ENCODE results near the gene PRKAG2.

PRKAG2 gene

GRCh38 chr7:151549644-151550043 lies 327.3 kb downstream of the PRKAG2 start:
- DNase-seq: no peak
- Histone ChIP-seq H3K36me3 (no peaks in the 10 kb centered on the region), H3K9me3 (no peaks in the 10 kb centered on the region), H3K27me3 (peaks cover 10% of the 10 kb centered on the region), H3K4me3 (ENCODE audit: low read depth, low read length) (no peak overlapping the region), H3K4me1 (no peaks in the 10 kb centered on the region)
- TF ChIP-seq CTCF (IDR thresholded peaks at IDR 0.05; ENCODE audit: low read depth, low read length): no peak

DNA sequence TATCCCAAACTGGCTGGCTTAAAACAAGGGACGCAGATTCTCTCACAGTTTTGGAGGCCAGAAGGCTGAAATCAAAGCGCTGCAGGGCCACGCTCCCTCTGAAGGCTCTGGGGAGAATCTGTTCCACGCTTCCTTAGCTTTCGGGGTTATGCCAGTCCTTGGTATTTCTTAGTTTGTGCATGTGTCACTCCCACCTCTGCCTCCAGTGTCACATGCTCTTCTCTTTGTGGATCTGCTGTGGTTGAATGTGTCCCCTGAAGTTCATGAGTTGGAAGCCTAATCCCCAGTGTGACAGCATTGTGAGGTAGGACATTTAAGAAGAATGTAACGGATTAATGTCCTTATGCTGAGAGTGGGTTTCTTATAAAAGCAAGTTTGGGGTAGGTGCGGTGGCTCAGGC lies 327.8 kb downstream of the PRKAG2 start:
- Histone ChIP-seq H3K36me3 (no peaks in the 10 kb centered on the region), H3K4me1 (no peaks in the 10 kb centered on the region), H3K9me3 (no peaks in the 10 kb centered on the region), H3K4me3 (ENCODE audit: low read depth, low read length) (no peak overlapping the region), H3K27me3 (peaks cover 12% of the 10 kb centered on the region)
- TF ChIP-seq CTCF (IDR thresholded peaks at IDR 0.05; ENCODE audit: low read depth, low read length): no peak
- DNase-seq: no peak

DNA sequence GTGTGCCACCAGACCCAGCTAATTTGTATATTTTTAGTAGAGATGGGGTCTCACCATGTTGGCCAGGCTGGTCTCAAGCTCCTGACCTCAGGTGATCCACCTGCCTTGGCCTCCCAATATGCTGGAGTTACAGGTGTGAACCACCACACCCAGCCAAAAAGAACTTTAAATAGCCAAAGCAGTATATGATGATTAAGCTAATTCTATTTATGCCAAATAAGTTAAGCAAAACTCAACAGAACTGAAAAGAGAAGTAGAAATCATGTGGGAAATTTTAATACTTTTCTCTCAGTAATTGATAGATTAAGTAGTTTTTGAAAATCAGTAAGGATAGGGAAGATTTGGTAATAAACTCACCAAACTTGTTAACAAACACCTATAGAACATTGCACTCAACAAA lies 332.7 kb downstream of the PRKAG2 start:
- H3K4me1 ChIP-seq: peaks cover 3% of the 10 kb centered on the region; the same call in 1 of the 2 replicates
- H3K4me3 ChIP-seq (ENCODE audit: low read depth, low read length): no peak overlapping the region
- H3K36me3 ChIP-seq: no peaks in the 10 kb centered on the region
- no peak for TF ChIP-seq CTCF (IDR thresholded peaks at IDR 0.05; ENCODE audit: low read depth, low read length)
- no peak for DNase-seq
- no peaks in the 10 kb centered on the region for H3K9me3 ChIP-seq
- H3K27me3 ChIP-seq: peaks cover 12% of the 10 kb centered on the region

- Histone ChIP-seq H3K27me3 (peaks cover 12% of the 10 kb centered on the region), H3K9me3 (no peaks in the 10 kb centered on the region), H3K4me3 (ENCODE audit: low read depth, low read length) (no peak overlapping the region), H3K4me1 (peaks cover 7% of the 10 kb centered on the region; the same call in 1 of the 2 replicates), H3K36me3 (no peaks in the 10 kb centered on the region)
- DNase-seq: no peak
- no peak for TF ChIP-seq CTCF (IDR thresholded peaks at IDR 0.05; ENCODE audit: low read depth, low read length)
These were observed 334.2 kb downstream of the PRKAG2 start for GRCh38 chr7:151542606-151543130.

- no peaks in the 10 kb centered on the region for H3K36me3 ChIP-seq
- H3K4me3 ChIP-seq (ENCODE audit: low read depth, low read length): no peak overlapping the region
- no peaks in the 10 kb centered on the region for H3K9me3 ChIP-seq
- H3K4me1 ChIP-seq: peaks cover 7% of the 10 kb centered on the region; the same call in 1 of the 2 replicates
- peaks cover 12% of the 10 kb centered on the region for H3K27me3 ChIP-seq
- no peak for TF ChIP-seq CTCF (IDR thresholded peaks at IDR 0.05; ENCODE audit: low read depth, low read length)
- DNase-seq: no peak
These were observed 335.0 kb downstream of the PRKAG2 start for GRCh38 chr7:151541709-151542499.

DNA sequence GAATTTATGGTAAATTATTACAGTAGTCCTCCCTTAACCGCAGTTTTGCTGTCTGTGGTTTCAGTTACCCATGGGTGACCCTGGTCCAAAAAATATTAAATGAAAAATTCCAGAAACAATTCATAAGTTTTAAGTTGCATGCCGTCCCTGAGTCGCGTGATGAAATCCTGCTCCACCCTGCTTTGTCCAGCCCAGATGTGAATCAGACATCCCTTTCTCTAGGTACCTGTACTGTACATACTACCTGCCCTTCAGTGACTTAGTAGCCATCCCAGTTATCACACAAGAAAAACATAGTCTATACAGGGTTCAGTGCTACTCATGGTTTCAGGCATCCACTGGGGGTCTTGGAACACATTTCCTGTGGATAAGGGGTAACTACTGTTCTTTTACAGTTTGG lies 336.8 kb downstream of the PRKAG2 start:
- Histone ChIP-seq H3K9me3 (no peaks in the 10 kb centered on the region), H3K36me3 (no peaks in the 10 kb centered on the region), H3K4me3 (ENCODE audit: low read depth, low read length) (no peak overlapping the region), H3K27me3 (peaks cover 7% of the 10 kb centered on the region), H3K4me1 (peaks cover 7% of the 10 kb centered on the region; the same call in 1 of the 2 replicates)
- TF ChIP-seq CTCF (IDR thresholded peaks at IDR 0.05; ENCODE audit: low read depth, low read length): no peak
- DNase-seq: no peak

All from BE2C (cell line).